ENCODE data around the gene GPSM1.

- no peak for TF ChIP-seq POLR2AphosphoS5 (IDR thresholded peaks at IDR 0.05; ENCODE audit: low read depth, low read length)
- no peak for TF ChIP-seq JUND (IDR thresholded peaks at IDR 0.05)
- no peak for TF ChIP-seq CTCF (IDR thresholded peaks at IDR 0.05)
- no peak for TF ChIP-seq USF1 (IDR thresholded peaks at IDR 0.05; ENCODE audit: borderline replicate concordance, low read depth)
- TF ChIP-seq EZH2phosphoT487 (IDR thresholded peaks at IDR 0.05; ENCODE audit: borderline replicate concordance, low read depth) = no peak
- TF ChIP-seq REST (IDR thresholded peaks at IDR 0.05; ENCODE audit: low read depth, low read length) = no peak
- TF ChIP-seq NFIC (IDR thresholded peaks at IDR 0.05; ENCODE audit: borderline replicate concordance) = no peak
- TF ChIP-seq EP300 (IDR thresholded peaks at IDR 0.05; ENCODE audit: borderline replicate concordance in 1 of 2, low read depth in 1 of 2, low read length in 1 of 2) = no peak
- TF ChIP-seq MXI1 (IDR thresholded peaks at IDR 0.05; ENCODE audit: low read depth, low read length) = no peak
- no peak for TF ChIP-seq GATA2 (CRISPR knock-in tag; IDR thresholded peaks at IDR 0.05)
Observed at GRCh38 chr9:136346927-136347465, 19.7 kb downstream of the GPSM1 start.

Data from SK-N-SH (cell line).